Measurements from ENCODE around the gene DNAJB5.
"Not testable (repeated sequence)": the region's sequence is repeated elsewhere in the genome, so short reads cannot be mapped to it uniquely, and the experiment has no call there.

DNAJB5 gene

GRCh38 chr9:34989003-34989945 is at the start of gene DNAJB5:
TSS of gene DNAJB5 (plus strand) at chr9:34989745. CDS start at chr9:34990631, 886 bp downstream.
- DNase-seq (ENCODE audit: low read depth in 2 of 2), result peak; percentile 94 to 96

GRCh38 chr9:34939989-34940388 is 49.6 kb upstream of the DNAJB5 start:
- not testable (repeated sequence) for DNase-seq (ENCODE audit: low read depth in 2 of 2)

GRCh38 chr9:34948451-34948850 is 41.1 kb upstream of the DNAJB5 start:
- no peak for DNase-seq (ENCODE audit: low read depth in 2 of 2)

DNA sequence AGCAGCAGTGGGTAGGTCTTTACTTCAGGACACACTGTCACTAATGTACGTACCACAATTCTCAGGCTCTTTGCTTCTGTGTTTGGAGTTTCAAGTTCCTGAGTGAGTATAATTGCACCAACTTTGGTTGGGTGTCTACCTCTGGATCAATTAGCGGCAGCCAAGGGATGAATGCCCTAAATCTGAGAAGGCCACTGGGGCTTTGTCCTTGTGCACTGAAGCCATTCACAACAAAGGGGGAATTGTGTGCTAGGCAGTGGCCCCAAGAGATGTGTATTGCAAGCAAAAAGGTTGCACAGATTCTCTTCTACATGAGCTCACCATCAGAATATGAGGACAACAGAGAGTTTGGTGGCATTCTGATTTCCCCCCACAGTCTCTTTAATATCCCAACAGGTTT is 35.3 kb upstream of the DNAJB5 start:
- DNase-seq (ENCODE audit: low read depth in 2 of 2), result no peak

GRCh38 chr9:34956066-34956465 is 33.5 kb upstream of the DNAJB5 start:
- DNase-seq (ENCODE audit: low read depth in 2 of 2), result not testable (repeated sequence)

- DNase-seq (ENCODE audit: low read depth in 2 of 2), result no peak
Measured at GRCh38 chr9:34956648-34957047, 32.9 kb upstream of the DNAJB5 start.

DNA sequence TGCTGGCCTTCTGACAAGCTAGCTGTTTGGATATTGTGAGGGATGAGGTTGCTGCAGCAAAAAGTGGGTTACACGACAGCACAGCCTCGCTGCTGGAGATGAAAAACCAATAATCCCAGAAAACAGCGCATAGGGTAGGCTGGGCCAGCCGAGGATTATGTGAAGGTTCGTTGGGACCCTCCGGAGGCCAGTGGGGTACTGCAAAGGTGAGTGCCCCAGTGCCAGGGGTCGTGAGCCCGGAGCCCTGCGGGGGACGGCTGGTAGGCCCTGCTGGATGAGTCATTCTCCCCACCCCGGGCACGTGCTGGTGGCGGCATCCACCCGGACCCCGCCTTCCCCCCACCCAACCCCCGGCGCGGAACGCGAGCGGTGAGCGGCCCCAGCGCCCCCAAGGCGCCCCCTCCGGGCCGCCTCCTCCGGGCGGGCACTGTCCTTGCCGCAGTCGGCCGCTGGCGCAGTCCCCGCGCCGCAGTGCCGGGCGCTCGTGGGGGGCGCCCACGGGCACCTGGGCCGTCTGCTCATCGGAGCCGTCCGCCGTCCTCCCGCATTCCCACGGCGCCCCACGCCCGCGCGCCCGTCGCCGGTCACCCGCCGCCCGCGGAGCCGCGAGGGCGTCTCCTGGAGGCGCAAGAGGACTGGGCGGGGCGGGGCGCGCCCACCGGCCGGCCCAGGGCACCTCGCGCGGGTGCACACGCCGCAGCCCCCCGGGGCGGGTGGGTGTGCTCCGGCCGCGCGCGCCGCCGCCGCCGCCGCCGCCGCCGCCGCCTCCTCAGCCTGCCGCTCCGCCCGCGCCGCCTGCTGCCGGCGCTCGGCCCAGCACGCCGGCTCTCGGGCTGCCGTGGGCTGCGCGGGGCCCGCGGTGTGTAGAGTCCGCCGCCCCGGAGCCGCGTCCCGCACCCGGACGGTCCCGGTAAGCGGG is 31.8 kb upstream of the DNAJB5 start, which contains the start of gene PHF24:
Gene PHF24 (plus strand): TSS at position 794 of the 919 bp plus-strand sequence. CDS start 13,014 bp downstream, outside the sequence.
- no peak for DNase-seq (ENCODE audit: low read depth in 2 of 2)

- DNase-seq (ENCODE audit: low read depth in 2 of 2), result no peak
Measured at GRCh38 chr9:34958411-34958982, 31.0 kb upstream of the DNAJB5 start.

GRCh38 chr9:34959461-34959860 is 30.1 kb upstream of the DNAJB5 start:
- no peak for DNase-seq (ENCODE audit: low read depth in 2 of 2)

- DNase-seq (ENCODE audit: low read depth in 2 of 2), result no peak
Measured at GRCh38 chr9:34961574-34962490, 27.7 kb upstream of the DNAJB5 start.

- no peak for DNase-seq (ENCODE audit: low read depth in 2 of 2)
Measured at GRCh38 chr9:34962546-34962945, 27.0 kb upstream of the DNAJB5 start.

GRCh38 chr9:34963552-34963951 is 26.0 kb upstream of the DNAJB5 start:
- DNase-seq (ENCODE audit: low read depth in 2 of 2), result no peak

DNA sequence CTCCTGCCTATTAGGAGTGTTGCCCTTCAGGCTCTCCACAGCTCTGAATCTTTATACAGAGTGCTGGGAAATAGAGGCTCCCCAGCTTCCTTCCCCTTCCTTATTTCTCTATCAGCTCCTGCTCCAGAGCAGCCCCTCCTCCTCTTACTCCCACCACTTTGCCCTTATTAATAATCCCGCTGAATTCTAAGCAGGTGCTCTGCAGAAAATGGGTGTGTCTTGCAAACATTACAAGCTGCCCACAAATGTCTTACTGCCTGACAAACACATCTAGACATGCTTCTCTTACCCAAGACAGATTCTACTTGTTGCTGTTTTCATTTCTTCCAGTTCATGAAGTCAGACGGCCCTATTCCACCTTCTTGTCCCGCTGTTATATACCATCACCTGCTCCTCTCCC is 25.1 kb upstream of the DNAJB5 start:
- DNase-seq (ENCODE audit: low read depth in 2 of 2), result no peak

GRCh38 chr9:34971146-34971811 is 18.3 kb upstream of the DNAJB5 start:
- DNase-seq (ENCODE audit: low read depth in 2 of 2), result no peak

GRCh38 chr9:34974664-34975063 is 14.9 kb upstream of the DNAJB5 start:
- no peak for DNase-seq (ENCODE audit: low read depth in 2 of 2)

DNA sequence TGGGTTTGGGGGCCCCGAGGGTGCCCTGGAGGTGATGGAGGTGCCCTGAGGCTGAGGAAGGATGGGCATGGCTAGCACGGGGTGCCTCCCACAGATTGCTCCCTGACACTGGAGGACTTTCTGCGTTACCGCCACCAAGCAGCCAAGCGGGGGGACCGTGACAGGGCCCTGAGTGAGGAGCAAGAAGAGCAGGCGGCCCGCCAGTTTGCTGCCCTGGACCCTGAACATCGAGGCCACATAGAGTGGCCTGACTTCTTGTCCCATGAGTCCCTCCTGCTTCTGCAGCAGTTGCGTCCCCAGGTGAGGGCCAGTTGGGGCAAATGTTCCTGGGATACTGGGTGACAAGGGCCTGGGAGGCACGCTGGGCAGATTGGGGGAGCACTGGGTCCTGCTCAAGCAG is 13.1 kb upstream of the DNAJB5 start:
- no peak for DNase-seq (ENCODE audit: low read depth in 2 of 2)

DNA sequence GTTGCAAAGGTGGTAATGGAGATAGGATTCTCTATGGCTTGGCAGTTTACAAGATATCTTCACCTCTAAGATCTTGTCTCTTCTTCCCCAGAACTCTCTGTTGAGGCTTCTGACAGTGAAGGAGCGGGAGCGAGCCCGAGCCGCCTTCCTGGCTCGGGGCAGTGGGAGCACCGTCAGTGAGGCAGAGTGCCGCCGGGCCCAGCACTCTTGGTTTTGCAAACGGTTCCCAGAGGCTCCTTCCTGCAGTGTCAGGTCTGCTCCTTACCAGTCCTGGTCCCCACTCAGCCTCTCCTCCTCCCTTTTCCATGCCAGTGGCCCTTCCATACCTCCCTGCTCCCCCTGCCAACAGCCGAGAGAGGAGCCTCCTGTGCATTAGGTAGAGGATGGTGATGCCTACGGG is 12.6 kb upstream of the DNAJB5 start:
- DNase-seq (ENCODE audit: low read depth in 2 of 2), result no peak

- DNase-seq (ENCODE audit: low read depth in 2 of 2), result no peak
Measured at GRCh38 chr9:34980181-34980761, 9.3 kb upstream of the DNAJB5 start.

GRCh38 chr9:34982361-34982760 is 7.2 kb upstream of the DNAJB5 start:
- no peak for DNase-seq (ENCODE audit: low read depth in 2 of 2)

DNA sequence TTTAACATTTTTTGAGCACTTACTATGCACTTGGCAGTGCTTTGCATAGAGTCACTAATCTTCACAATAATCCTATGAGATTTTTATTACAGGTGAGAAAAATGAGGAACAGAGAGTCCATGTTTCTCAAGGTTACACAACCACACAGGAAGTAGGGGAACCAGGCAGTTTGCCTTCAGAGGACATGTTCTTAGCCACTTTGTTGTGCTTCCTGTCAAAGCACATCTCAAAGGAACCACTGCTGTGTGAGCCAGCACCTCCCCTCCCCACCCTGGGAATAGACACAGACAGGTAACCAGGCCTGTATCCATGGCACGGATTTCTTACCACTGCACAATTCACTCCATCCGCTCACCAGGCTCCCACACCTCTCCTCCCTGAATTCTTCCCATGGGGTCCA is 6.3 kb upstream of the DNAJB5 start:
- no peak for DNase-seq (ENCODE audit: low read depth in 2 of 2)
